Keratinocyte (primary cell): ENCODE measurements around the gene KDM7A. TPM values are rescaled to one million over a fixed set of nuclear protein-coding genes. Genes with fewer than 3 reads are reported as not detected.
A peak's percentile ranks its signal among the peaks of the same experiment; 100 is the strongest.

Experiments used
- DNase-seq: peaks from one replicate; pipeline ENCODE4 v3.0.0-alpha.2; 2011; ENCODE audit warnings: low read depth, missing footprints, low spot score
- FAIRE-seq: peaks from 2 replicates; lab custom pipeline; 2011; peaks lifted over from hg19 to GRCh38; lab: Jason Lieb, UNC
- H2AFZ ChIP-seq: 2 replicates; pipeline ENCODE4 v1.6.0; 2012; ENCODE audit warnings: low read length, control low read depth, inconsistent platforms; ENCODE audit not compliant: control insufficient read depth
- H3K27ac ChIP-seq: 2 replicates; pipeline ENCODE4 v1.5.1; 2011; ENCODE audit warnings: low read length; ENCODE audit not compliant: control insufficient read depth, insufficient read depth
- H3K27me3 ChIP-seq: 3 replicates; pipeline ENCODE4 v1.6.0; 2011; ENCODE audit warnings: low read length; ENCODE audit not compliant: control insufficient read depth, insufficient read depth; ENCODE audit errors: extremely low read depth
- H3K36me3 ChIP-seq, 2 experiments: 2 replicates in 1 of 2; 3 replicates in 1 of 2; pipeline ENCODE4 v1.5.1; 2011; ENCODE audit warnings: low read length in 2 of 2, mild to moderate bottlenecking in 1 of 2; ENCODE audit not compliant: control insufficient read depth in 2 of 2, insufficient read depth in 2 of 2; ENCODE audit errors: extremely low read depth in 1 of 2
- H3K4me1 ChIP-seq: 3 replicates; pipeline ENCODE4 v1.5.1; 2011; ENCODE audit warnings: low read length; ENCODE audit not compliant: control insufficient read depth, insufficient read depth; ENCODE audit errors: extremely low read depth
- H3K4me2 ChIP-seq: 3 replicates; pipeline ENCODE4 v1.6.0; 2011; ENCODE audit warnings: low read depth, low read length; ENCODE audit not compliant: control insufficient read depth, insufficient read depth; ENCODE audit errors: extremely low read depth
- H3K4me3 ChIP-seq, 3 experiments: fragments of 200-600 bp in 1 of 3; sonication (generic) in 1 of 3; 2 replicates in 2 of 3; 3 replicates in 1 of 3; pipeline ENCODE4 v1.5.1; 2011 to 2016; ENCODE audit warnings: low read length in 3 of 3, mild to moderate bottlenecking in 3 of 3, control low read depth in 2 of 3, inconsistent platforms in 1 of 3, low read depth in 1 of 3, mixed read lengths in 1 of 3, mixed run types in 1 of 3, moderate library complexity in 1 of 3; ENCODE audit not compliant: control insufficient read depth in 2 of 3, insufficient read depth in 2 of 3; ENCODE audit errors: extremely low read depth in 1 of 3
- H3K79me2 ChIP-seq: 2 replicates; pipeline ENCODE4 v1.6.0; 2012; ENCODE audit warnings: low read length; ENCODE audit not compliant: control insufficient read depth, insufficient read depth
- H3K9ac ChIP-seq: 3 replicates; pipeline ENCODE4 v1.6.0; 2011; ENCODE audit warnings: low read length; ENCODE audit not compliant: control insufficient read depth, insufficient read depth; ENCODE audit errors: extremely low read depth
- H3K9me1 ChIP-seq: 3 replicates; pipeline ENCODE4 v1.6.0; 2011; ENCODE audit warnings: low read length; ENCODE audit not compliant: control insufficient read depth, insufficient read depth; ENCODE audit errors: extremely low read depth
- H3K9me3 ChIP-seq: 2 replicates; pipeline ENCODE4 v1.5.1; 2012; ENCODE audit warnings: low read depth, low read length; ENCODE audit not compliant: control insufficient read depth
- H4K20me1 ChIP-seq: 3 replicates; pipeline ENCODE4 v1.6.0; 2011; ENCODE audit warnings: low read length; ENCODE audit not compliant: control insufficient read depth, insufficient read depth; ENCODE audit errors: extremely low read depth
- EZH2 ChIP-seq: IDR thresholded peaks from one replicate; pipeline ENCODE4 v1.6.1; 2012; ENCODE audit warnings: inconsistent platforms, mild to moderate bottlenecking, low read length, moderate library complexity
- dilution Hi-C: fragments of 300-500 bp; cut with MboI; formaldehyde crosslinking; loops from one replicate; pipeline ENCODE4 v1.7.0; 2020; ENCODE audit warnings: low sequenced_read_pairs; ENCODE audit not compliant: extremely low pct_ligation_motif_present
- polyA plus RNA-seq, 5 experiments: library from polyadenylated mRNA; depleted of rRNA in 3 of 5; stranded (reverse) in 3 of 5; stranded (forward) in 1 of 5; unstranded in 1 of 5; fragments of >200 nt; gene quantifications; 1 replicate in 1 of 5; 2 replicates in 3 of 5; 3 replicates in 1 of 5; pipeline versions ENCODE4 v1.2.1 to v1.2.3, GENCODE V29; 2011 to 2012; ENCODE audit warnings: missing spikeins in 2 of 5, low read depth in 1 of 5, low replicate concordance in 1 of 5
- TF ChIP-seq, protein P1 (sequence below), 3 experiments: IDR thresholded peaks in 1 of 3; conservative IDR thresholded peaks in 1 of 3; optimal IDR thresholded peaks in 1 of 3; 2 replicates in 2 of 3; 3 replicates in 1 of 3; pipeline versions ENCODE3 to v1.5.1; 2011; ENCODE audit warnings: low read length in 3 of 3, mild to moderate bottlenecking in 3 of 3, moderate library complexity in 2 of 3, control low read depth in 1 of 3, inconsistent platforms in 1 of 3; ENCODE audit not compliant: insufficient read depth in 2 of 3; ENCODE audit errors: extremely low read depth in 1 of 3

The KDM7A gene
- polyA plus RNA-seq, 1 donor (not counting 4 experiments of a cell fraction or from before 2014, with no cell fraction given), result 3.3 TPM

DNA sequence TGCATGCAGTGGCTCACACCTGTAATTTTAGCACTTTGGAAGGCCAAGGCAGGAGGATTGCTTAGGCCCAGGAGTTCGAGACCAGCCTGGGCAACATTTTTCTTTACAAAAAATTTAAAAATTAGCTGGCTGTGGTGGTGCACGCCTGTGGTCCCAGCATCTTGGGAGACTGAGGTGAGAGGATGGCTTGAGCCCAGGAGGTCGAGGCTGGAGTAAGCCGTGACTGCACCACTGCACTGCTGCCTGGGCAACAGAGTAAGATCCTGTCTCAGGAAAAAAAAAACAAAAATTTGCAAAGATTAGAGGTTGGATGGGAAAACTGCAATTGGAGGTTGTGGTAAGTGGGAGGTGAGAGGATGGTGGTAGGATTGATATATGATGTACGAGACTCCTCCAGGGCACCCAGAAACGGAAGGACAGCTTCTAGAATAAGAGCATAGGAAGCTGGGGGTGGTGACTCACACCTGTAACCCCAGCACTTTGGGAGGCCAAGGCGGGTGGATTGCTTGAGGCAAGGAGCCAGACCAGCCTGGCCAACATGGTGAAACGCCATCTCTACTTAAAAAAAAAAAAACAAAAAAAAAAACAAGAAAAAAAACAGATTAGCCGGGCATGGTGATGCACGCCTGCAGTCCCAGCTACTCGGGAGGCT is 94.9 kb downstream of the KDM7A start:
- DNase-seq (no peak), FAIRE-seq (no peak)
- Histone ChIP-seq H3K79me2 (no peaks in the 10 kb centered on the region), H3K9ac (no peak overlapping the region), H3K4me3 (no peak overlapping the region), H3K4me1 (no peaks in the 10 kb centered on the region), H3K27ac (no peak overlapping the region), H3K4me2 (no peak overlapping the region), H4K20me1 (no peaks in the 10 kb centered on the region), H3K27me3 (peaks cover 5% of the 10 kb centered on the region), H2AFZ (no peak overlapping the region), H3K9me1 (no peaks in the 10 kb centered on the region), H3K9me3 (no peaks in the 10 kb centered on the region), H3K36me3 (no peaks in the 10 kb centered on the region)
- TF ChIP-seq, protein P1, sequence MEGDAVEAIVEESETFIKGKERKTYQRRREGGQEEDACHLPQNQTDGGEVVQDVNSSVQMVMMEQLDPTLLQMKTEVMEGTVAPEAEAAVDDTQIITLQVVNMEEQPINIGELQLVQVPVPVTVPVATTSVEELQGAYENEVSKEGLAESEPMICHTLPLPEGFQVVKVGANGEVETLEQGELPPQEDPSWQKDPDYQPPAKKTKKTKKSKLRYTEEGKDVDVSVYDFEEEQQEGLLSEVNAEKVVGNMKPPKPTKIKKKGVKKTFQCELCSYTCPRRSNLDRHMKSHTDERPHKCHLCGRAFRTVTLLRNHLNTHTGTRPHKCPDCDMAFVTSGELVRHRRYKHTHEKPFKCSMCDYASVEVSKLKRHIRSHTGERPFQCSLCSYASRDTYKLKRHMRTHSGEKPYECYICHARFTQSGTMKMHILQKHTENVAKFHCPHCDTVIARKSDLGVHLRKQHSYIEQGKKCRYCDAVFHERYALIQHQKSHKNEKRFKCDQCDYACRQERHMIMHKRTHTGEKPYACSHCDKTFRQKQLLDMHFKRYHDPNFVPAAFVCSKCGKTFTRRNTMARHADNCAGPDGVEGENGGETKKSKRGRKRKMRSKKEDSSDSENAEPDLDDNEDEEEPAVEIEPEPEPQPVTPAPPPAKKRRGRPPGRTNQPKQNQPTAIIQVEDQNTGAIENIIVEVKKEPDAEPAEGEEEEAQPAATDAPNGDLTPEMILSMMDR (optimal IDR thresholded peaks at IDR 0.05 in 1 of 3, IDR thresholded peaks at IDR 0.05 in 1 of 3, conservative IDR thresholded peaks at IDR 0.05 in 1 of 3; ENCODE audit: extremely low read depth in 1 of 3, insufficient read depth in 2 of 3, low read length in 3 of 3), result no peak
- no peak for TF ChIP-seq EZH2
- dilution Hi-C loops, result no loop called here

- Histone ChIP-seq H4K20me1 (no peaks in the 10 kb centered on the region), H3K9me3 (no peaks in the 10 kb centered on the region), H3K79me2 (no peaks in the 10 kb centered on the region), H3K36me3 (no peaks in the 10 kb centered on the region), H3K4me3 (no peak overlapping the region), H3K9ac (no peak overlapping the region), H3K9me1 (no peaks in the 10 kb centered on the region), H3K27me3 (peaks cover 5% of the 10 kb centered on the region), H3K4me2 (no peak overlapping the region), H3K4me1 (no peaks in the 10 kb centered on the region), H2AFZ (no peak overlapping the region), H3K27ac (no peak overlapping the region)
- FAIRE-seq, result peak; percentile 29
- TF ChIP-seq, protein P1 (optimal IDR thresholded peaks at IDR 0.05 in 1 of 3, IDR thresholded peaks at IDR 0.05 in 1 of 3, conservative IDR thresholded peaks at IDR 0.05 in 1 of 3; ENCODE audit: extremely low read depth in 1 of 3, insufficient read depth in 2 of 3, low read length in 3 of 3), result no peak
- no peak for TF ChIP-seq EZH2
- no peak for DNase-seq
- dilution Hi-C loops, result no loop called here
Observed at GRCh38 chr7:140080919-140081318, 95.9 kb downstream of the KDM7A start.
